HG03045 (cell line): ENCODE data around the gene GZF1.

Source experiments
- ATAC-seq: cut with Tn5 transposase; IDR thresholded peaks from one replicate; pipeline ENCODE4 v1.9.1; 2021; ENCODE audit warnings: mild to moderate bottlenecking, moderate library complexity; ENCODE audit not compliant: unreplicated experiment

The GZF1 gene

DNA sequence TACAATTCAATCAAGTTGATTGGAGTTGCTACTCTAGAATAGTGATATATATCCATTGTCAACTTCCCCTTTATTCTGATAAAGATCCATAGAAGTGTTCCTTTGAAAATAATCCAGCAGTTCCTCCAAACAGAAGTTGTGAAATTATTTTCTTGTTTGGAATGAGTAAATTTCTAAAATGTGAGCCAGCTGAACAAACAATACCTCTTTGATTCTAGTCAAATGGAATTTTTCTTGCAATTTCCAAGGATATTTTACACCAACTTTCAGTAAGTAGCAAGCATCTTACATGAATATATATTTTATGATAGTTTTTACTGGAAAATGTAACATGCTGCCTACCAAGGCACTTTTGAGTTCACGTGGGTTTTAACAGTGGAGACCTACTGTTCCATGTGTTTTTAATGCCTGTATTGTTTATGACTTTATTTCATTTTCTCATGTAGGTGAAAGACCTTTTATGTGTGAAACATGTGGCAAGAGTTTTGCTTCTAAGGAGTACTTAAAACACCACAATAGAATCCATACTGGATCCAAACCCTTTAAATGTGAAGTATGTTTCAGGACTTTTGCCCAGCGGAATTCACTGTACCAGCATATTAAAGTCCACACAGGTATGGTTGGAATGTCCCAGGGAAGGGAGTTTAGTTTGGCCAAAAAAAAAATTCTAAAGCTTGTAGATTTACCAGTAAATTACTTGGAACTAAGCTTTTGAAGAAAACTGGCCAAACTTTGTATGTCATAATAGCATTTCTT, 6.5 kb downstream of the GZF1 start:
- no peak for ATAC-seq

DNA sequence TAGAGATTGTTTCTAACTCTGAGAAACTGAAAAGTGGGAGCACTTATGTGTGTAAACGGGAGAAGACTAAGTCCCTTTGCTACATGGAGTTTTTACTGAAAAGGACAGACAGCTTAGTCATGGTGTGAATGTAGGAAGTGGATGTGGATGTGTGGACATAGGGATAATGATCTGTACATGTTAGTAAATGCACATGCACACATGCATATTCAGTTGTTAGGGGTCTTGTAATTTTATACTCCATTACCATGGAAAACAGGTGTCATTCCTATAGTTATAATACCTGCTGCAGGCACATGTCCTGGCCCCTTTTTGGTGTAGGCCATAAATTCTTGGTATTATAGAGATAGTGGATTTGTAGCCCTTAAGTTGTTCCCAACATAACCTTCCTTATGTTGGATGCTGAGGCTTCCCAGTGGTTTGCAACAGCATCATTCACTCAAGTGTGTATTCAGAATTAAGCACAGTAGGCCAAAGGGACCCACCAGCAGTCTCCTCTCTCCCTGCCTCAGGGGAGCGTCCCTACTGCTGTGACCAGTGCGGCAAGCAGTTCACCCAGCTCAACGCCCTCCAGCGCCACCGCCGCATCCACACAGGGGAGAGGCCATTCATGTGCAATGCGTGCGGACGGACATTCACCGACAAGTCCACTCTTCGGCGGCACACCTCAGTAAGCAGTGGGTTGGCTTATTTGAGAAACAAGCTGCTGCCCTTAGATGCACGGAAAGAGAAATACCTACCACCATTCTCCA, 7.3 kb downstream of the GZF1 start:
- ATAC-seq: no peak

DNA sequence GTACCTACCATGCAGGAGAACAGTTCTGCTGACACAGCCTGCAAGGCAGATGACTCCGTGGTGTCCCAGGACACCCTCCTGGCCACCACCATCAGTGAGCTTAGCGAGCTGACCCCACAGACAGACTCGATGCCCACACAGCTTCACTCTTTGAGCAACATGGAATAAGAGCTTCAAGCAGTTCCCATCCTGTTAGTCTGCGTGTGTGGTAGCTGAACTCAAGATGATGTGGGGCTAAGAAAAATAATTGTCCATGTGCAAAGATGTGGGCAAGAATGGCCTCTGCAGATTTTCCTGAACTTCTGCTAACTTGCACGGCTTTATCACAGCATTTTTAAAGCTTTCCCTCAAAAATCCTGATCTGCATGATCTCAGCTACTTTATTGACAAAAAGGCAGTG, 8.3 kb downstream of the GZF1 start:
- ATAC-seq: no peak

DNA sequence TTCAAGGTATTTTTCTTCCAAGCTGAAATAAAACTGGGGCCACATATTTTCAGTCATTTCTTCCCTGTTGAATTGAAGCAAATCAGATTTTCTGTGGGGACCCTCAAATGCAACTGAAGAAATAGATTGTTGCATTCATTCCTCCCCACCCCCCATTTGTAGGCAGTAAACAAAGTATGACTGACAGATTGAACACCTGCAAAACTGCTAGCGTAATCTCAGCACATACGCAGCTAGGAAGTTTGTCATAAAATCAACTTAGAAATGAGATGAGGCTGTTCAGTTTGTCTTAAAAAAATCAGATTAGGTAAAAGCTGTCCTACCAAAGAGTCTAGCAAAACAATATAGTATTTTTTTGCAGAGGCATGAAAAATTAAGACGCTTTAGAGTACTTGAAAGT, 8.9 kb downstream of the GZF1 start:
- ATAC-seq: no peak

DNA sequence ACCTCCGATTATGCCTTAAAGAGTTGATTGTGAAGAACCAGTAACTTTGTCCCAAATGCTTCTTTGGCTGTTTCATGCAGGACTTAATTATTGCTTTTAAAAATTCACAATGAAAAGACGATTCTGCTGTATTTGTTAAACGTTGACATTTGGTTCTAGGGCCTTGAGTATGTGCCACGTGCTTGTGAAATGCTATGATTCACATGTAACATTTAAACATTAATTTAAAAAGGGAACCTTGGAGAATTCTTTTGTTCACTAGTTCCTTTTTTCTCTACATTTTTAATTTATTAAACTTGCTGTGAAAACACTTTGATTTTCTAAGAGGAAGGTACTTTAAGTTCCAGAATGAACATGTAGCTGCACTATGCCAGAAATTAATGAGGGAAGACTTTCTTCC, 9.5 kb downstream of the GZF1 start:
- ATAC-seq: no peak

DNA sequence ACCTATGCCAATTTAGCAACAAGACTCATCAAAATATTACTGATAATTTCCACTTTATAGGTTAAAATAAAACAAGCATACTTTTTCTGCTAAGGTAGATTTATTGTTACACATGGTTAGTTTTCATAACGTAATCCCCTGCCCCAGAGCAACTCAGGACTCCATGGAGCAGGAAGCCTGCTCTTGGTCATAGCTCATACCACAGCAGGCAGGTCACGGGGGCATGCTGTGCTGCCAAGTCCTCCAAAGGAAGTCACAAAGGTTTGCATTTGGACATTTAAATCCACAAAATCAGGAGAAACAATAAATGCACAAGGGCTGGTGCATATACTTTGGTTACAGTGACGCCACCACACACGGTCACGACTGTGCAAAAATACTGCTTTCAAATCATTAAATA, 12.5 kb downstream of the GZF1 start:
- ATAC-seq: no peak

DNA sequence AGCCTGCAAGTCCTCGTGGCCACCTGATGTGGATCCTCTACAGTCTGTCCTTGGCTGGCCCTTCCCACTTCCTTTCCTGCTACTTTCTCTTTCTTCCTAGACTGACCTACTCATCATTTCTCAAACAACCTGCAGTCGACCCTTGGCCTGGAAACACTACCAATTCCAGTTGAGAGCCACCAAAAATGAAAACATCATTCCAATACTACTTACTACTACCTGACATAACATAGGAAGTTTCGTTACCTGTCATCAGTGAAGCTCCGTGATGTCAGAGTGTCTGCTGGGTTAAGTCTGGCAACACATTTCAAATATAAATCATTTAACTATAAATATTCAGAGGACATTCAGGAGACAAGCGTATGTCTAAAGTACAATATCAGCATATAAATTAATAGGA, 13.8 kb downstream of the GZF1 start:
- ATAC-seq: no peak

DNA sequence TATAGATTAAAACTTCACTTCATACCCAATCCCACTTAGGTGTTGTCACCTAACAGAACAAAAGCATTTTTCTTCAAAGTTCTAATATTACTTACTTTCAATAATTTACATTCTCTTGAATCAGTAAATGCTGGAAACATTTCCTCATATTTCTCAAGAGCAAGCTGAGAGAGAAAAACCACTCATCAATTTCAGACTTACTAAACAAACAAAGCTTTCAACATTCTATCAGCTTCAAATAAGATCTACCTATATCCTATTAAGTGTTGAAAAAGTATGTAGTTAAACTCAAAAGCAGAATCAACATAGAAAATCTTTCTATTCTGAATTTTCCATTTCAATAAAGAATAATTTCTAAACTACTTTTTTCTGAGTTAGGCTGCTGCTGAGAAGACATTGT, 17.8 kb downstream of the GZF1 start:
- ATAC-seq: no peak

DNA sequence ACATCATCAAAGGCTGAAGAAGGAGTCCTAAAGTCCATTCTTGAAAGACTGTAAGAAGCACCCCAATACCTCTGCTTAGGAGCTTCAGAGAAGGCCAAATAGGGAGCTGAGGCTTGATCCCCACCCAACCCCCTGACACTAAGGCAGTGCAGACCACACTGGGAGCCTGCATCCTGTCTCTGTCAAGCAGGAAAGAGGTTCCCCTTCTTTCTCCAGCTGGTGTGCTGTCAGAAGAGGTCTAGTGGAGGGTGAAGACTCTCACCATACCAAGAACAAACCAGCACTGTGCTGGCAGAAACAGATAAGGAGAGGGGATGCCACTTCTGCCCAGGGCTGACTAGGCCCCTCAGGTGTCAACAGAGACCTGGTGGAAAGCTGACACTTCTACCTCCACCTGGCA, 19.9 kb downstream of the GZF1 start:
- no peak for ATAC-seq

DNA sequence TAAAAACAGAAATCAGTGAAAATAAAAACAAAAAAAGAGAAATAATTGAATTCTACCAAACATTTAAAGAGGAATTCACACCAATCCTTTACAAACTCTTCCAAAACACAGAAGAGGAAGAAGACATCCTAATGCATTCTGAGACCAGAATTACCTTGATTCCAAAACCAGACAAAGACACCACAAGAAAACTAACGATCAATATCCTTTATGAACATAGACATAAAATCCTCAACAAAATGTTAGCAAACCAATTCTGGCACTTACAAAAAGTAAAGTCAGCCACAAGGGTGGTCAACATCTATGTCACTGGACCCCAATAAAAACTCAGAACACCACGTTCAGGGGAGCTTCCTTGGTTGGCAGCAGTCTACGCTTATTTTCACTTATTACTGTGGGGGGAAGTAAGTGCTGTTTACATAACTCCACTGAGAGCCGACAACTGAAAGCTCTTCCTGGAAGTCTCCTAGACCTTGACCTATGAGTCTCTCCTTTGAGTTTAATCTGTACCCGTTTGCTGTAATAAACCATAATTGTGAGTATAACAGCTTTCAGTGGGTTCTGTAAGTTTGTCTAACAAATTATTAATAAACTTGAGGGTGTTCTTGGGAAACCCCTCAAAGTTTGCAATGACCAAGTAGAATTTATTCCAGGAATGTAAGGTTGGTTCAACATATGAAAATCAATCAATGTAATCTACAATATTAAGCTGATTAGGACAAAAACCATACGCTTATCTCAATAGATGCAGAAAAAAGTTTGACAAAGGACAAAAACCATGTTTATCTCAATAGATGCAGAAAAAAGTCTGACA, 24.5 kb downstream of the GZF1 start:
- ATAC-seq: no peak

DNA sequence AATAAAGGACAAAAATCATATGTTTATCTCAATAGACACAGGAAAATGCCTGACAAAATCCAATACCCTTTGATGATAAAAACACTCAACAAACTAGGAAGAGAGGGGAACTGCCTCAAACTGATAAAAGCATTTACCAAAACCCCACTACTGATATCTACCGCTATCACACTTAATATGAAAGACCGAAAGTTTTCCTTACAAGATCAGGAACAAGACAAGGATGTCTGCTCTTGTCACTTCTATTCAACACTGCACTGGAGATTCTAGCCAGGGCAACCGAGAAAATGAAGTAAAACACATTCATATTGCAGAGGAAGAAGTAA, 25.1 kb downstream of the GZF1 start:
- no peak for ATAC-seq

DNA sequence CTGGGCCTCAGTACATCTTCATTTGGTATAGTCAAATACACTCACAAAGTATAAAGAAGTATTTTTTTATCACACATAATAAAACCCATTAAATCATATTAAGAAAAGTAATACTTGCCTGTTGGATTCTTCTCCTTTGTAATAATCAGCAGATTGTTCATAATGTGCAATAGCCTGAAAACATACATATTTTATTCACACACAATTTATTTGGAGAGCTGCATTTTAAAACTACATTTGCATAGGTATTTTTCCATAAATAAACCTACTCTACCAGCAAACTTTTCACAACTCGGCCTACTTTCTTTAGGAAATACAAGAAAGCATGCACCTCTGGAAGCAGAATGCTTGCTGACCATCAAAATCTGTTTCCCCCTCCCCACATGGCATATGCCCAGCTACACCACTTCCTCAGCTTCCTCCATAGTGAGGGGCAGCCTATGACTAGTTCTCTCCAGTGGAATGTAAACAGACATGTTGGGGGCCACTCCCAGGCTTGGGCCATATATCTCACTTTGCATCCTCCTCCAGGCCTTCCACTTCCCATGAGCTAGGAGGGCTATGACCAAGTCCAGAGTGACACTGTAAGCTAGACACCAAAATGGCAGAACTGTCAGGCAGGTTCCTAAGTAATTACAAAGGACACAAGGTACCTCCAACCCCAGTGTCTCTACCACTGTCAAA, 28.3 kb downstream of the GZF1 start:
- no peak for ATAC-seq

DNA sequence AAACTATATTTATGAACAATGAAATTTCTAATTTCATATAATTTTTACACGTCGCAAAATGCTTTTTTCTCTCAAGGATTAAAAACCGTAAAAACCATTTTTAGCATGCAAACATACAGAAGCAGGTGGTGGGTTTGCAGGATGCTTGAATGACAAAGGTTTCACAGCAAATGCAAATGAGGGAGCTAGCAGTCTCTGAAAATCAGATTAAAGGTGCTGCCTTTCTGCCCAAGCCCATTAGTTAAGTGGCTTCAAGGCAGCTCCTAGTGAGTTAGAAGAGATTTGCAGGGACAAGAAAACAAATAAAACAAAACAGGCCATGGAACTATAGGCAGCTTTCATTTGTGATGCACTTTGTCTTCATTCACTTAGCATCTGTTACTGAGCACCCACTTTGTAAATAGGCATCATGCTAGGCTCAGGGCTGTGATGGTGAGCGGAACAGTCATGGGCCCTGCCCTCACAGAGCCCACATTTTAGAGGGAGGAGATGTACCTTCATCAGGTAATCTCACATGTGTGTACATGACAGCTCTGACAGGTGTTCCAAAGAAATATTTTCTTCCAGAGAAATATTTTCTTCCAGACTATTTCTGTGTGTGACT, 29.8 kb downstream of the GZF1 start:
- no peak for ATAC-seq

DNA sequence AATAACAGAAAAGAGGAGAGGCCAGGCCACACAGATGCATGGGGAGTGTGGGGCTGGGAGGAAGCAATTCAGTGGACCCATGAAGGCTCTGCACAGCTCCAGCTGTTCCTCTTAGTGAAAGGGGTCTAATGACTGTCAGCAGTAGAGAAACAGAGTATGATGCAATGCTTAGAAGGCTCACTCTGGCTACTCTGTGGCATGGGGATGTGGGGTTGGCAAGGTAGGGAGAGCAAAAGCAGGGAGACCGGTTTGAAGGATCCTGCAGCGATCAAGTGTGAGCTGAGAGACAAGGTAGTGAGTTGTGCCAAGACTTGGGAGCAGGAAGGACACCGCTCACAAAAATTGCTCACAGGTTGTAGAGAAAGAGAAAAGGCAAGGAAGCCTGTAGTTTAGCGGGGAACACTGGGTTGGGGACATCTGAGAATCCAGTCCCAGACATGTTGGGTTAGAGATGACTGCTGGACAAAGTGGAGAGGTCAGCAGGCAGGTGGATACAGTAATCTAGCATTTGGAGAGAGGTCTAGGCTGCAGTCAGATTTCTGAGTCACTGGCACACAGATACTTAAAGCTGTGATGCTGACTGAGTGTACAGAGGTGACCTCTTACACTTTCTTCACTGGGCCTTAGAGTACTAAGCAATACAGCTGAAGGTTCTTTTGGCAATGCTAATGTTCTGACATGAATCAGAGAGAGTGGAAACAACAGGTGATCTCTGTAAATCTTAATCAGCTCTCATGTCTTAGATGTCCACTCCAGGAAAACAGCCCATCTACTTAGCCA, 32.2 kb downstream of the GZF1 start:
- no peak for ATAC-seq

DNA sequence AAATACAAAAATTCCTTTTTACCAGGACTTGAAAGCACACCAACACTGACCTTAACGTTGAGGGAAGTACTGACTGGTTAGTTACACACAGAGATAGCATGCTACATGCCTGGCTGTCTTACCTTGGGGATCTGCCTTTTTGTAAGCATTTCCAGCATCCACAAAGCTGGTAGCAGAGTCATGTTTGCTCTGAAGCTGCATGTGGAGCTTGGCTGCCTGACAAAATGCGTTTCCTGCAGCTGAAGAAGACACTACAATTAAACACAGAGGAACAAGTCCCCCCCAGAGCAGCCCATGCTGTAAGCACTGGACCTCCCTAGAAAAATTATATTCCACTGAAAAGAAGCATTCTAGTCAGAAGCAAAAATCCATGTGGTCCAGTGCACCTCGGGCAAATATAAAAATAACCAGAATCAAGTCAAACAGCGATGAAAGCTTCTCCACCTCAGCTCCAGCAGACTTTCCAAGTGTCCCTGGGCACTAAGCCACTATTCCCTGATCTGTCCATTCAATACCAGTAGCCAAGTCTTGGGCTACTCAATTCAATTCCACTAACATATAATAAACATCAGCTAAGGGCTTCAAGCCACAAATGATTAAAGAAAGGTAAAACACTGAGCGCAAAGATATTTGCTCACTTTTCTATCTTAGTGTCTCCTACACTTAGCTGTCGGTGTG, 35.1 kb downstream of the GZF1 start:
- ATAC-seq: no peak

DNA sequence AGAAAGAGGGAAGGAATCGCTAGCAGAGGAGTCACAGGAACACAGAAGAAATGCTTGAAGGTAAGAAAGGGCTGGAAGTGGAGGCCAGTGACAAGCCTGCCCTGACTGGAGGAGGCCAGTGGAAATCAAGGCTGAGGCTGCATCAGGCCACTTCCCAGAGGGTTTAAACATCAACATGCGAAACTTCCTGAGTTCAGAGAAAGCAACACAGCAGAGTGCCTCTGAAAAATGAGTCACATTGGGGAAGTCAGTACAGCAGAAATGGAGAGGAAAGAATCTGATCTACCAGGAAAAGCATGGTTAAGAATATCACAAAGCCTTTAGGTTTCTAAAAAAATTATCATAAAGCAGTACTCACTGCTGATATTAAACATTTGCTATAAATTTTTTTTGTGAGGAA, 36.0 kb downstream of the GZF1 start:
- no peak for ATAC-seq

DNA sequence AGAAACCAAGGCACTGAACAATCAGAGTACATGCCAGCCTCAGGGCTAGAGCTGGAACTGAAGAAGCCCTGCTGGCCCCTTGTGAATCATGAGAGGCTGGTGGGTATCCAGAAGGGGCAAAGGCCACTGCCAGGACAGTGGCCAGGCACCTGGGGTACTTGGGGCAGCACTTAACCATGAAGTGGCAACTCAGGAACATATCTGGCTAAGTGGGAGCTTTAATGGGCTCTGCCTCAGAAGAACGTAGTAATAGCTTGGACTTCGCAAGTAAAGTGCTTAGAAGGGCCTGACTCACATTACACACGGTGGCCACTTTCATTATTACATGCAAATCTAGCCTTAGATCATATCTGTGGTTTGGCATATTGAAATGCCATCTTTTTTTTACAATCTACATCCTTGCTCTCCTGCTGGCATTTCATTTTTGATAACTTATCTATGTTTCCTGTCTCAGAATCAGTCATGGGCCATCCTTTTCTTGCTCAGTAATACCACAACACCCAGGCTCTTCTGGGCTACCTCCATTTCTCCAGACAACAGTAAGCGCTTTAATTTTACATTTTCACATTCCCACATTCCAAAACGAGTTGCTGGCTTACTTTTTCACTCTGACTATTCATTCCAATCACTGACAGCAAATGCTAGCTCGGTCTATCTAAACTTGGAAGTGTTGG, 37.7 kb downstream of the GZF1 start:
- no peak for ATAC-seq

DNA sequence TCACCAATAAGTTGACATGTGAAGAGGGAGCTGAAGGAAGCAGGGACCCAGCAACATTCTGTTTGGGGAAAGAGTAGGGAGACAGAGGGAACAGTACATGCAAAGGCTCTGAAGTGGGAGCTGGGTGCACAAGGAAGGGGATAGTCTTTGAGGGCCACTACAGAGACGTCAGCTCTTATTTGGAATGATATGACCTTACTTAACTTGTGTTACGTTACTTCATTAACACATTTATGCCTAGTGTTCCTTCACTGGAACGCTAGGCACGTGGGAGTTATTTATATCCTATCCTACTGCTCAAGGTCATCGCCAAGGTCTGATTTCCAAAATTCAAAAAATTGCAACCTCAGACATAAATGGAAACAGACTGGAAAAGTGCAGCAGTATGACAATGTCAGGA, 39.1 kb downstream of the GZF1 start:
- ATAC-seq: no peak

DNA sequence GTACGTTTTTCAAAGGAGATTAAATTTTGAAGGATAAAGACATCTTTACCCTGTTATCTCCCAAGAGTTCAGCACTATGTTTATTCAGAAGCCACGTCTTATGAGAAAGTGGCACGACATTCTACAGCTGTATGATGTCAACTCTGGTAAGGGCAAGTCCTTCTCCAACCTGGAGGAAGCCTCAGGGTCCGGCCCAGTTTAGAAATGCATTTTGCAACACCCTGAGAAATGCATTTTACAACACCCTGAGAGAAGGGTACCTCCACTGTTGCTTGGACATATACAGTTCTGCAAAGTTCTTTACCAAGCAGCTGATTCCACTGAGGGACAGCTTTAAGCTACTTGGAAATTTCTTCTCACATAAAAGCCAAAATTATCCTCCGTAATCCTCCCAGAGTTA, 41.8 kb downstream of the GZF1 start:
- no peak for ATAC-seq
